HG02943 (cell line): ENCODE data around the gene RNASEH2B.
A peak's percentile ranks its signal among the peaks of the same experiment; 100 is the strongest.

Experiments used
- ATAC-seq: cut with Tn5 transposase; IDR thresholded peaks from one replicate; pipeline ENCODE4 v1.9.1; 2021; ENCODE audit warnings: mild to moderate bottlenecking, low read depth, moderate library complexity; ENCODE audit not compliant: unreplicated experiment

Gene RNASEH2B

DNA sequence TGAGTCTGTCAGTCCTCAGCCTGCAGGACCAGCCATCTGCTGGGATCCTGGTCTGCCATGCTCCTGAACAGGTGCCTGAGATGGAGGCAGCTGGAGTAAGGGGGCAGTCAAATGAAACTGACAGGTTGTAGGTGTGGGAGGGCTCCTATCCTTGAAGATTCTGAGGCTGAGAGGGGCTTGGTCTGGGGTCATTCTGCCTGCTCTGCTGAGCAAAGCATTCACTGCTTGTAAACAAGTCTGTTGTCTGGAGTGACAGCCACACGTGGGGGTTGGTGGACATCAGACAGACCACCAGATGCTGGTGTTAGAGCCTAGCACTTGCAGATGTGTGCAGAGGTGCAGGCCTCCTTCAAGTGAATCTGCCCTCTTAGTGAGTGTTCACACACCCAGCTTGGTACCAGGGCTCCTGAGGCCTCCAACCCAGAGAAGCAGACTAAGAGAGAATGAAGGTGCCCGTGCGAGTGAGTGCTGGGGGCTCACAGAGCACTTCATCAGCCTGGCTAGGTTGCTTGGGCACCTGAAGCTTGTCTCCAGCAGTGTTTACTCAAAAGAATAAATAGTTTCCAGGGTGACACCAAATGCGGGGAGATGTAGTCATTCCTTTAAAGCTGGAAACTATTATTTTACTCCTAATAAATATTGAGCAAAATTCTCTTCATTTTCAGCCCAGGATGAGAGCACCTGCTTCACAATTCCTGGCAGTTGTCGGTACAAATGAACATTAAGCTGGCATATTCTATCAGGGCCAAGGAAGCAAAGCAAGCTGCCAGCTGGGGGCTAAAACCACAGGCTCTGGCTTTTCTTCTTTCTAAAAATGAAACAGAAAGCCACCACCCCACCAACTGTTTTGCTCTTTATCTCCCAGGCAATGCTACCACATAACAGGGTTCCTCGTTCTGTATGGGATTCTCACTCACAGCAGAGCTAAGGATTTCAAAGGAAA lies 82.3 kb downstream of the RNASEH2B start:
- peak; percentile 84 for ATAC-seq

DNA sequence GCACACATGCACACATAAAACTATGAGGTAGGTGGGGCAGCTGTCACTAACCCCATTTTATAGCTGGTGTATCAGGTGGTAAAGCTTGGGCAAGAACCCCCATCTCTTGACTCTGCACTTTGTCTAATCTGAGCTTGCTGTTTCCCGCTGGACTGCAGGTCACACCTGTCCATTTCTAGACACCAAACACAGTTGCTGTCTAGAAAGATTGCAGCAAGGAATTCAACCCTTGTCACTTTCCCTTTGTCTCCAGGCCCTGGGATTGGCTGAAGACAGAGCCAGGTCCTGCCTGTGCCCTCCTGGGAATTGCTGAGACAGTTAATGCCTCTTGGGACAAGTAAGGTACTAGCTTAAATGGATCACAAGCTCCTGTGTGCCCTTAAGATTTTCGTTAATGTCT lies 83.8 kb downstream of the RNASEH2B start:
- no peak for ATAC-seq

GRCh38 chr13:50993934-50994333 lies 84.3 kb downstream of the RNASEH2B start:
- ATAC-seq: no peak

DNA sequence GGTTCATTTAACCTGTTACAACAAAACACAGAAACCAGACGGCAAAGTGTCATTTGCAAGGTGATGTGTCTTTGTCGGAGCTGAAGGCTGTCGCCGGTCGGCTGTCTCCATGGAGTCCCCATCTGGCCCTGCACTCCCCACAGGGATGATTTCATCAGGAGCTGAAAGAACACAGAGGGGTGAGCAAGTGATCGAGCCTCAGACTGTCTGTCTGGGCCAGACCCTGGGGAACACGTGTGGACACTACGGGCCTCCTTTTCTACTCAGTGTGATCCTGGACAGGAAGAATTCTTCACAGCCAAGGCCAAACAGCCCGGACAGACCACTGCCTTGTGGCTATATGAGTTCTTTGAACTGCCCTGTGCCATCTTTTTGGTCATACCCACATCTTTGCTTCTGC lies 85.1 kb downstream of the RNASEH2B start:
- ATAC-seq: no peak

DNA sequence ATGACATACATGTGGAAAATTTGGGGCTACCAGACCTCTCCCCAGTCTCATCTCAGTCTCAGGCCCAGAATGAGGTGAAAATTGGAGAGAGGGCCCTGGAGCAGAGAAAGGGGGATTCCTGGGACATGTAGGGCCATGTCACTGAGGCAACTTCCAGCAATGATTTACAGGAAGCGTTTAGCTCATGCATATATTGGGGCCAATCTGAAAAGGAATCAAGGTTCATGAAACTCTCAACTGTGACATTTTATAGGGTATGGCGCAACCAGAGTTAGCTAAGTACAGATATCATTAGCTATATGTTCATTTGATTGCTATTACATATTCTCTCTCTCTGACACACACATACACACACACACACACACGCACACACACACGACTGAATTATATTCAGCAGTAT lies 86.3 kb downstream of the RNASEH2B start:
- ATAC-seq: no peak

DNA sequence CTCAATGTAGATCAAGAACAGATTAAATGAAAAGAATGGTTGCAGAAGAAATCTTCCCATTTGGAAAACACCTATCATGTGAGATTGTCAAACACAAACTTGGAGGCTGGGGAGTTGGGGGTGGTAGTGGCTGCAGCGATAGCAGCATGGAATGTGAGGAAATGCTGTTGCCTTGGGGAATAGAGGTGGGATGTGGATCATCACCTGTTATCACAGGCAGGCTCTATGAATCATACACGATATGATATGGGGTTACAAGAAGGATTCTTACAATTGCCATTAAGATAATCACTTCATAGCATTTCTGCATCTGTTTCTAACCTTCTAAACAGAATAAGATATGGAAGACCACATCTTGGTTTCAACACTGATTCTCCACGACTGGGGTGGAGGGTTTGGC lies 88.7 kb downstream of the RNASEH2B start:
- ATAC-seq: no peak

DNA sequence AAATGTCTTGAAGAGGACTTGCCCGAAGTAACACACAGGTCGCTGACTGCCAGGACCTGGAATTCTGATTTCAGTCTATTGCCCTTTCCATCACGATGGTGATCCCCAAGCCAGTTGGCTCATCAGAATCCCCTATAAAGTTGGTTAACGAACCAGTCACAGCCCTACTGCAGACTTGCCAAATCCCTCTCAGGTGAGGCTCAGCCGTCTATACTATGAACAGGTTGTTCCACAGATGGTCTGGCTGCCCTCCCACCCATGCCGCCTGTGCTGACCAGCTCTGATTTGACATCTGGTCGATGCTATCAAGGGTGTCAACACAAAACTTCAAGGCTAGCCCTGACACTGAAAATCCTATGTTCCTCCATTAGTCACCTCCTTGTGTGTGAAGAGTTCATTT lies 90.0 kb downstream of the RNASEH2B start:
- ATAC-seq: no peak

DNA sequence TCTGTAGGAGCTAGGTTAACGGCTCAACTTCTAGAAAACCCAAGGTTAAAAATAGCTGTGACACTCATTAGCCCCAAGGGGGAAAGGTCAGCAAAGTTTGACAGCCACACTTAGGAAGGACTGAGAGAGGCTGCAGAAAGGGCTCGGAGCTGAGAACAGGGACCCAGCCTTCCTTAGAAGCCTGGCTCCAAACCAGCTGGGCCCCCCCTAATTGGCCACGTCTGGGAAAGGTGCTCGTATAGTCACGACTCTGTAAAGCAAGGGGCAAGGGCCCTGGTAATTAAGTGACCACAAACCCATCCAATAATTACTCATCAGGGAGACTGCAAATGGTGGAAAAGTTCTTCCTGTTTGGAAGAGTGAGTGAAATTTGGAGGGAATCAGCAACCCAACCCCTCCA lies 90.5 kb downstream of the RNASEH2B start:
- no peak for ATAC-seq

- no peak for ATAC-seq
These were observed 91.1 kb downstream of the RNASEH2B start for GRCh38 chr13:51000571-51001260.

DNA sequence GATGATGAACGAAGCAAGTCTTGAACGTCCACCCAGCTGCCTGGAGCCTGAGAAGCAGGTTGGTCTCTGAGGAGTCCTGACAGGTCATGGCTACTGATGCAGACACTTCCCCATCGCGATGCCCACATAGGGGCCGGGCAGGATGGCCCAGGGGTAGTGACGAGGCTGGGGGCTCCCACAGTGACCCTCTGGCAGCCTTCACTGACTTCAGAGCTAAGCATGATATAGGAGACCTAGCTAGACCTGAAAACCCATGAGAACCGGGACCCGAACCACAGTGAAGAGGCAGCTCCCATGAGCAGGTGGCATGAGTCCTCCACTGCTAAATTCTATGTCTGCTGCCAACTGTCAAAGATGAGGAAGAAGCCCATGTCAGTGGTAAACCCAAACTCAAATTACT lies 91.7 kb downstream of the RNASEH2B start:
- no peak for ATAC-seq

DNA sequence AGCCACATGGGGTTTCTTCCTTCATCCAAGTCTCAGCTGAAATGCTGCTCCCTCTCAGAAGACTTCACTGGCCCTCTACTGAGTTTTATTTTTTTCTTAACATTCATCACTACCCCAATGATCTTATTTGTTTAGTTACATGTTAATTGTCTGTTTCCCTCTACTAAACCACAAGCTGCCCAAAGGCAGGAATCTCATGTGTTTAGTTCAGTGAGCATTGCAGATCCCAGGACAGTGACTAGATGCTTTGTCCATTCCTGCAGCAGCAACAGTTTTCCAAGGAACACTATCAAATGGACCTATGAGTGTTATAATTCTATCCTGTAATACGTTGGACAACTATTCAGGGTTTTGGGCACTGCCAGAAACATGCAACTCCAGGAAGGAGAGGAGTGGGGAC lies 93.1 kb downstream of the RNASEH2B start:
- no peak for ATAC-seq

DNA sequence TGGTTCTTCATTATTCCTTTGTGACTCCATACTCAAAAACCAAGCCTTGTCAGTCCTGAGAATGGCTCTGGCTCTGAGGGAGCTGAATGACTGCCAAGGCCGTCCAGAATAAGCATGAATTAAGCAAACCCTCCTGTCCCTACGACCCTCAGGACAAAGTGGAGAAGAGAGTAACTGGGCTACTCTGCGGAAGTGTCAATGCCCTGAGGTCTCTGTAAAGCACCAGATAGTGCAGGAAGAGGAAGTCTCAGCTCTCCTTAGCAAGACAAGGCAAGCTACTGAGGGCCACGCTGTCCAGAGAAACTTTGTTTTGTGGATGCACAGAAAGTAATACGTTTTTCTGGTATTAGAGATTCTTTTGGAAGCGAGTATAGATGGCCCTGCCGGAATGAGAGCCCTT lies 94.1 kb downstream of the RNASEH2B start:
- no peak for ATAC-seq

DNA sequence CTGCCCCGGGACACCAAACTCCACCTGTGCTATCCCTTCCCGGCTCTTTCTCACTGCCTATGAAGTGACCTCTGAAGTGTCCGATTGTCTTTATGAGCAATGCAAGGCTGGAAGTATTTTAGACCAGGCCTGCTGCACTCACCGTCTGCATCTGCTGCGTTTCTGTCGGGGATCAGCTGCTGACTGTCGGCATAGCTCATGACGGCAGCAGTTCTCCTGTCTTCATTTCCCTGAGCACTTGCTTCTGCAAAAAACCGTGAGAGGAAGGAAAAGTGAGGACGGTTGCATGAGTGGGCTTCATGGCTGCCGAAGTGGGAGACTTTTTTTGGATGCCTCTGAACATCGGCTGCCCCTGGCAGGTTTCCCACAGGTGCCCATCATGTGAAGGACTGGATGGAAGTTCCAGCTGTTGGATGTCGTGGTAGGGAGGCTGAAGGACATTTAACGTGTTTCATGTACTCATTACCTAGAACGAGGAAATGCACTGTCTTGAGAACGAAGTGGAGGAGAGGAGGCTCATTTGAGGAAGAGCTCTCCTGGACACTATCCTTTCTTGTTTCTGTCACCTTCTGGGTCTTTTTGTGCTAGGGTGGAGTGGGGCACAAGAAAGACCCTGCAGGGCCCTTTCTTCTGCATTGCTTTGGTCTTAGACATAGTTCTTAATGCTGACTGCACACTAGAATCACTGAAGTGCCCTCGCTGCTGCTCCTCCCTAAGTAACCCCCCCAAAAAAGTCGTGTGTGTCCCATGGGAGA lies 94.7 kb downstream of the RNASEH2B start:
- no peak for ATAC-seq

GRCh38 chr13:51004918-51005460 lies 95.4 kb downstream of the RNASEH2B start:
- no peak for ATAC-seq

GRCh38 chr13:51005566-51005965 lies 96.0 kb downstream of the RNASEH2B start:
- no peak for ATAC-seq
